Measurements from ENCODE around the gene VGLL3.
A peak's percentile ranks its signal among the peaks of the same experiment; 100 is the strongest.

Gene VGLL3

DNA sequence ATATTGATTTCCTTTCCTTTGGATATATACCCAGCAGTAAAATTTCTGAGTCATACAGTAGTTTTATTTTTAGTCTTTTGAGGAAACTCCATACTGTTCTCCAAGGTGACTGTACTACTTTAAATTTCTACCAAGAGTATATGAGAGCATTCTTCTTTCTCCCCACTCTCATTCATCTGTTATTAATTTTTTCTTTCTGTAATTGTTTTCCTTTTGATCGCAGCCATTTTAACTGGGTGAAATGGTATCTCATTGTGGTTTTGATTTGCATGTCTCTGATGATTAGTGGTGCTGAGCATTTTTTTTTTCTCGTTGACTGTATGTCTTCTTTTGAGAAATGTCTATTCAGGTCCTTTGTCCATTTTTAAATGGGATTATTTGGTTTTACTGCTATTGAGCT, 18.3 kb upstream of the VGLL3 start:
- TF ChIP-seq, protein P1, sequence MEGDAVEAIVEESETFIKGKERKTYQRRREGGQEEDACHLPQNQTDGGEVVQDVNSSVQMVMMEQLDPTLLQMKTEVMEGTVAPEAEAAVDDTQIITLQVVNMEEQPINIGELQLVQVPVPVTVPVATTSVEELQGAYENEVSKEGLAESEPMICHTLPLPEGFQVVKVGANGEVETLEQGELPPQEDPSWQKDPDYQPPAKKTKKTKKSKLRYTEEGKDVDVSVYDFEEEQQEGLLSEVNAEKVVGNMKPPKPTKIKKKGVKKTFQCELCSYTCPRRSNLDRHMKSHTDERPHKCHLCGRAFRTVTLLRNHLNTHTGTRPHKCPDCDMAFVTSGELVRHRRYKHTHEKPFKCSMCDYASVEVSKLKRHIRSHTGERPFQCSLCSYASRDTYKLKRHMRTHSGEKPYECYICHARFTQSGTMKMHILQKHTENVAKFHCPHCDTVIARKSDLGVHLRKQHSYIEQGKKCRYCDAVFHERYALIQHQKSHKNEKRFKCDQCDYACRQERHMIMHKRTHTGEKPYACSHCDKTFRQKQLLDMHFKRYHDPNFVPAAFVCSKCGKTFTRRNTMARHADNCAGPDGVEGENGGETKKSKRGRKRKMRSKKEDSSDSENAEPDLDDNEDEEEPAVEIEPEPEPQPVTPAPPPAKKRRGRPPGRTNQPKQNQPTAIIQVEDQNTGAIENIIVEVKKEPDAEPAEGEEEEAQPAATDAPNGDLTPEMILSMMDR (conservative IDR thresholded peaks at IDR 0.05; ENCODE audit: low read depth, low read length), result no peak
- no peak overlapping the region for H3K4me3 ChIP-seq (ENCODE audit: low read depth, low read length)
- no peak for DNase-seq (ENCODE audit: low read depth)

DNA sequence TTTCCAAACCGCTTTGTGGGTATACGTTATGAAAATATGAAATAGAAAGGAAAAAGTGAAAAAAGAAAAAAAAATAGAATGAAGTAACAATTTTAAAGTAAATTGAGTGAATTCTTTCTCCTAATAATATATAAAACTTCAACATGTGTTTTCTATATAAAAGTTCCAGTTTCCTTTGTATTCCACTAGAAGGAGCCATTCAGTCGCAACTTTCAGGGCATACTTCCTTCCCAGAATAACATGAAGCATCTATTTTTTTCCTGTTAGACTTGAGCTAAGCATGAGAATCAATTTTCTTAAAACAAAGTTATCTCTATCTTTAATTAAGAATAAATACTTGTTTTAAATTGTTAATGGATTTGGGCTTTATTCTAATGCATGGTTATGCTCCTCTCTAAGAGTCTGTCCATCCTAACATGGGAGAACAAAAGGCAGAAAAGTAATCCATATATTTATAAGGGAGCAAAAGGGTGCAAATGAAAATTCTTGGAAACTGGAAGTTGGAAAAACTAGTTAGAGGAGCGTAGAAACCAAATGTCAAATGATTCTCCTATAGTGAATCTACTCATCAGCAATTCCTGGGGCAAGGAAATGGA, 16.0 kb upstream of the VGLL3 start:
- H3K4me3 ChIP-seq (ENCODE audit: low read depth, low read length), result no peak overlapping the region
- TF ChIP-seq, protein P1 (conservative IDR thresholded peaks at IDR 0.05; ENCODE audit: low read depth, low read length), result peak; percentile 73
- peak; percentile 83 for DNase-seq (ENCODE audit: low read depth)

DNA sequence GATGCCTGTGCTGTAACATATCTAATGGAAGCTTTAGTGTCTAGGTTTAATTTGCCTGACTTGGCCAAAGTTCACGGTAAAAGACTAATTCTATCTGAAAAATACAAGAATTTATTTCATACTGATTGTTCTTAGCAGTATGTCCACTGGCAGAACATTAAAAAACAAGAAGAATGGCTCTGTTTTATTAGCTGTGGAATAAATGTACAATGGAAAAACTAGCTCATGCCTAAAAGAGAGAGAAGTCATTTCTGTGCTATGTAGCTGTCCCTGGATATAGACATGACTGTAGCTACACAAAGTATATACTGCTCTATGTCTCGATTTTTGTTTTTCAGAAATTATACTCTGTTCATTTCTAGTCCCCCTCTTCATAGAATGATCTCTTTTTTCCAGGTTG, 13.9 kb upstream of the VGLL3 start:
- H3K4me3 ChIP-seq (ENCODE audit: low read depth, low read length), result no peak overlapping the region
- TF ChIP-seq, protein P1 (conservative IDR thresholded peaks at IDR 0.05; ENCODE audit: low read depth, low read length), result no peak
- DNase-seq (ENCODE audit: low read depth), result no peak

DNA sequence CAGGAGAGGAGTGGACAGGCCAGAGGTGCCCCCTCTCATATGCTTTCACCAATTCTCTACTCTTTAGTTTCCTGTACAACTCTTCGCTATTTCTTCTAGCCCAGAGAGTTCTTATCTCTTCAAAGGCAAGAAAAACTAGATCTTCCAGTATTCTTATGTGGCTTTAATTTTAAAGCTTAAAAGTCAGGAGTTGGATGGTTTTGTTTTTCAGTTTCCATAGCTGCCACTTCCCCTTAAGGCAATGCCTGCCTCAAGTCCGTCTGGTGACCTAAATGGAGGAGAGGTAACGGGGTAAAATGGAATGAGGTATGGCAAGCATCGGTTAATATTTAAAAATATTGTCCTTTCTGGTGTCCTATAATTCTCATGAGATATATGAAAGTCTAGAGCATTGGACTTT, 11.4 kb upstream of the VGLL3 start:
- DNase-seq (ENCODE audit: low read depth), result no peak
- H3K4me3 ChIP-seq (ENCODE audit: low read depth, low read length), result no peak overlapping the region
- TF ChIP-seq, protein P1 (conservative IDR thresholded peaks at IDR 0.05; ENCODE audit: low read depth, low read length), result no peak

DNA sequence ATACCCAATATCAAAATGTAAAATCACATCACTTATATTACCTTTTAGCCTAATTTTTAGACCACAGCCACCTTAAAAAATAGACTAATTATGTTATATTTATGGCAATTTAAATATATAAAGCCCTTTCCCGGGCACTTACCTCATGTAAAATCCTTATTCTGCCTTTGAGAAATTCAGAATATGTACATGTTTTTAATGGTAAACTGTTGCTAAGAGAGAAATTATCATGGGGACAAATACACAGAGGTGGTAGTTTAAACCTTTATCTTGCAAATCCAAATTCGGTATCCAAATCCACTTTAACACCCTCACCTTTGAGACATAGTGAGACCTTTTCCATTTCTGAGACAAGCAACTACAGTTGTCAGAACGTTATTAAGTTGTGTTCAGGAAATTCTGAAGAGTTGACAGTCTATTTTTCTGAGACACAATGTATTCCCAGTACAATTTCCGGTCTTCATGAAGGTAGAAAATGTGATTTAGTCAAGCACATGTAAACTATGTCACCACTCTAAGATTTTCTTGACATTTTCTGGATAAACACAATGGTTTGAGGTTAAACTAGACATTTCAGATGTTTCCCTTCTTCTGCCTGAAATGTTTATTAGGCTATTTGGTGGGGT, 10.6 kb upstream of the VGLL3 start:
- TF ChIP-seq, protein P1 (conservative IDR thresholded peaks at IDR 0.05; ENCODE audit: low read depth, low read length), result no peak
- no peak for DNase-seq (ENCODE audit: low read depth)
- no peak overlapping the region for H3K4me3 ChIP-seq (ENCODE audit: low read depth, low read length)

DNA sequence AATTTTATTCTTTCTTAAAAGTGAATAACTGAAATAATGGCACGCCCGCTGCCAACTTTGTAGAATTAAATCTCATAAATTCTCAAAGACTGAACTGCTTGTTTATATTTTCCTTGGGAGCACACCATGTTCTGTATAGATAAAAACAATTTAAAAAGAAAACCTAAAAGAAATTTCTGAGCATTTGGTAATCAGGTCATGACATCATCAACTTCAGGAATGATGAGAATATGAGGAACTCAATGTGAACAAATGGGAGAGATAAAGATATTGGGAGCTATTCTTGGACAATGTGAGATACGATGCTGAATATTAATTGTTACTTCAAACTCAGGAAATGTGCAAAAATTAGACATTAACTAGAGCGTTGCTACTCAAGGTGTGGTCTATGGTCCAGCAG, 10.0 kb upstream of the VGLL3 start:
- TF ChIP-seq, protein P1 (conservative IDR thresholded peaks at IDR 0.05; ENCODE audit: low read depth, low read length), result no peak
- no peak overlapping the region for H3K4me3 ChIP-seq (ENCODE audit: low read depth, low read length)
- no peak for DNase-seq (ENCODE audit: low read depth)

DNA sequence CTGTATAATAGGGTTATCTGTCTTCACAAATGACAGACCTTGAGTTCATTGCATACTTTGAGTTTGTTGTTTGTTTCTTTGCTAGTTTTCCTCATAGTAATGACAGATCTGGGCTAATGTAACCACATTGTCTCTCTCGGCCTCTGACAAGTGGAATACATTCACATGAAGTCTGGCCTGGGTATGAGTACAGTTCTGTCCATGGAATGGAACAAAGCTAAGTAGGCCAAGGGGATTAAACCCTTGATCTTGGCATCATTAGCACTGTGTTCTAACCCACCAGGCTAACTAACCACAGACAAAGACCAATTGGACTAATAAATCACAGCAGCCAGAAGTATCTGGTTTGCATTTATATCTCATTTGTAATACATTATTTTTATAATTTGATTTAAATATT, 7.6 kb upstream of the VGLL3 start:
- H3K4me3 ChIP-seq (ENCODE audit: low read depth, low read length), result no peak overlapping the region
- TF ChIP-seq, protein P1 (conservative IDR thresholded peaks at IDR 0.05; ENCODE audit: low read depth, low read length), result no peak
- DNase-seq (ENCODE audit: low read depth), result no peak
